OCI-LY3 (cell line): Measurements from ENCODE around the gene KDSR.

Experiments used
- EZH2phosphoT487 ChIP-seq: fragments of 200-600 bp; shearing (Covaris generic); IDR thresholded peaks from 2 replicates; pipeline ENCODE4 v1.6.1; 2018; ENCODE audit warnings: antibody characterized with exemption, mixed run types, low read depth
- TF ChIP-seq, protein P1 (sequence below): fragments of 200-600, 300-600 bp; sonication (generic); IDR thresholded peaks from 2 replicates; pipeline ENCODE4 v1.5.1; 2014; ENCODE audit warnings: antibody characterized with exemption, low read length, low read depth

DNA sequence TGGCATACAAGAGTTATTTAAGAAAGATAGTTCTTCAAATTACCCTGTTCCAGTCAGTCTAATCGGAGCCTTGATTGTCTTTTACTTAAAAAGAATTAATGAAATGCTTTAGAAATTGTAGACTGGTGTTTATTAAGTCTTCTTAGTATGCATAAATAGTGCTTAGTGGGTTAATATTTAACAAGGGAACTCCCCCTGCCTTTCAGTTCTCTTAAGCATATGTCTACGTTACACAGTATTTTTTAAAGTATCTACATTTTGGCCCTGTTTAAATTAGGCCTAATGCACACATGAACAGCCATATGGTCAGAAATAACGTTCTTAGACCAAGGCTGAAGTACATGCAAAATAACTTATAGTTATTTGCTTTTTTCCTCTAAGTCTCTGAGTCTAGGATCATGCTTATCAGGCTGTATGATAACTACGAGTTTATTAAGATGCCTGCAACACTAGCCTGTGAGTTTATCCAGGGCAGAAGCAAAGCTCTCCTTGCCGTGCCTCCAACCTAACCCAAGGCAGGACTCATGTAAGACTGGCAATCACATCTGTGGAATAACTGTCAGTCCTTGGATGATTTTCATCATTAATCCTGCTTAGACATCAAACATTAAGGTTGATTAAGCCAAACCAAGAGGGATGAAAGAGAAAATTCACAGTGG, 54.1 kb downstream of the KDSR start:
- TF ChIP-seq, protein P1, sequence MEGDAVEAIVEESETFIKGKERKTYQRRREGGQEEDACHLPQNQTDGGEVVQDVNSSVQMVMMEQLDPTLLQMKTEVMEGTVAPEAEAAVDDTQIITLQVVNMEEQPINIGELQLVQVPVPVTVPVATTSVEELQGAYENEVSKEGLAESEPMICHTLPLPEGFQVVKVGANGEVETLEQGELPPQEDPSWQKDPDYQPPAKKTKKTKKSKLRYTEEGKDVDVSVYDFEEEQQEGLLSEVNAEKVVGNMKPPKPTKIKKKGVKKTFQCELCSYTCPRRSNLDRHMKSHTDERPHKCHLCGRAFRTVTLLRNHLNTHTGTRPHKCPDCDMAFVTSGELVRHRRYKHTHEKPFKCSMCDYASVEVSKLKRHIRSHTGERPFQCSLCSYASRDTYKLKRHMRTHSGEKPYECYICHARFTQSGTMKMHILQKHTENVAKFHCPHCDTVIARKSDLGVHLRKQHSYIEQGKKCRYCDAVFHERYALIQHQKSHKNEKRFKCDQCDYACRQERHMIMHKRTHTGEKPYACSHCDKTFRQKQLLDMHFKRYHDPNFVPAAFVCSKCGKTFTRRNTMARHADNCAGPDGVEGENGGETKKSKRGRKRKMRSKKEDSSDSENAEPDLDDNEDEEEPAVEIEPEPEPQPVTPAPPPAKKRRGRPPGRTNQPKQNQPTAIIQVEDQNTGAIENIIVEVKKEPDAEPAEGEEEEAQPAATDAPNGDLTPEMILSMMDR, result no peak
- TF ChIP-seq EZH2phosphoT487, result no peak
